HG02938 (cell line): Measurements from ENCODE around the gene ZNF491.
"Not testable (repeated sequence)": the region's sequence is repeated elsewhere in the genome, so short reads cannot be mapped to it uniquely, and the experiment has no call there.

ENCODE experiments used
- ATAC-seq: cut with Tn5 transposase; IDR thresholded peaks from one replicate; pipeline ENCODE4 v1.9.1; 2021; ENCODE audit warnings: mild to moderate bottlenecking, moderate library complexity; ENCODE audit not compliant: unreplicated experiment

Gene ZNF491

DNA sequence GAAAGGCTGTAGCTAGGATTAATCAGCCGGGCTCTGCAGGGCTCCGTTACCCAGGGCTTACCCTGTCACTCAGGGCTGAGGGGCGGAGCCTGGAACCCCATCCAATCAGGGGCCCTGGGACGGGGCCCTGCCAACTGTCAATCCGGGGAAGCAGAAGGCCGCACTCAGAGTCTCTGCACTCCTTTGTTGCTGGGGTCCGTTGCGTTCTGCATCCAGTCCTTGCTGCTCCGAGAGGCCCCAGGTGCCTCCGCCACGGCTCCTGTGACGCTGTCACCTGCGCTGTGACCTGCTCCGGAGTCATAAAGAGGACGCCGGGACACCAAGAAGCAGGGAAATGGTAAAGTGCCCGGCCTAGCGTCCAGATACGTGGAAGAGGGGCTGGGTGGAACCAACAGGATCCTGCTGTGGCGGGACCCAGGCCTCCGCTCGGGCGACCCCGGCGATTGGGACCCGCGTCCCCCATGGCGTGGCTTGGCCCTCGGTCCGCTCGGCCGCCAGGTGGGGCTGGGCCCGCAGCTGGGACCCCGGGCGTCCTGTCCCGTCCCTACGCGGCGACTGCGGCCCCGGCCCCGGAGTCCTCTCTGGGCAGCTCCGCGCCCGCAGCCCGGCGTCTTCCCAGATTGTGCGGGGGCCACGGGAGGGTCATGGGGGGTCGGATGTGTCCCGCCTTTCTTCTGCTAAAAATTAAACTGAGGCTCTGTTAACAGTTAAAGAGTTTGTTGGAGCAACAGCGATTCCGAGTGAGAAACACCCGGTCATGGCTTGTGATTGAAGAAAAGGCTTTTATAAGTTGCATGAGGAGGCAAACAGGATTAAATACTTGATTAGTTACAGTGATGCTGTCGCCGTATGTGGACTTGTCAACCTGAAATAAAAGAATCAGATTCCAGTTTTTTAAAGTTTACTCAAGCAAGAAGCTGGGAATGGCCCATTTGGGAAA lies at the start of gene ZNF491:
Gene ZNF491, plus strand, starts transcription at position 133 of the 940 bp plus-strand sequence. CDS start 7,431 bp downstream, outside the sequence.
- peak; percentile 90 for ATAC-seq

DNA sequence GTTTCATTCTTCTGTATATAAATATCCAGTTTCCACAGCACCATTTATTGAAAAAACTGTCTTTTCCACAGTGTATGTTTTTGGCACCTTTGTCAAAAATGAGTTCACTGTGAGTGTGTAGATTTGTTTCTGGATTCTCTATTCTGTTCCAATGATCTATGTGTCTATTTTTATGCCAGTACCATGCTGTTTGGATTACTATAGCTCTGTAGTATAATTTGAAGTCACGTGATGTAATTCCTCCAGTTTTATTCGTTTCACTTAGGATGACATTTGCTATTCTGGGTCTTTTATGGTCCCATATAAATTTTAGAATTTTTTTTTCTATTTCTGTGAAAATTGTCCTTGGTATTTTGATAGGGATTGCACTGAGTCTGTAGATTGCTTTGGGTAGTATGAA lies 48.6 kb upstream of the ZNF491 start:
- ATAC-seq = no peak

DNA sequence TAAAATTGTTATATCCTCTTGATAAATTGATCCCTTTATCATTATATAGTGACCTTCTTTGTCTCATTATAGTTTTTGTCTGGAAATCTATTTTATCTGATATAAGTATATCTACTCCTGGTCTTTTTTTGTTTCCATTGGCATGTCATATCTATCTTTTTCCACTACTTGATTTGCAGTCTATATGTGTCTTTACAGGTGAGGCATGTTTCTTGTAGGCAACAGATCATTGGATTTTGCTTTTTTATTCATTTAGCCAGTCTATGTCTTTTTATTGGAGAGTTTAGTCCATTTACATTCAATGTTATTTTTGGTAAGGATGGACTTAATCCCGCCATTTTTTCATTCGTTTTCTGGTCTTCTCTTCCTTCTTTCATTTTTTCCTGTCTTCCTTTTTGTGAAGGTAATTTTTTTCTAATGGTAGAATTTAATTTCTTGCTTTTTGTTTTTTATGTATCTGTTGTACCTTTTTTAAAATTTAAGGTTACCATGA lies 46.0 kb upstream of the ZNF491 start:
- no peak for ATAC-seq

DNA sequence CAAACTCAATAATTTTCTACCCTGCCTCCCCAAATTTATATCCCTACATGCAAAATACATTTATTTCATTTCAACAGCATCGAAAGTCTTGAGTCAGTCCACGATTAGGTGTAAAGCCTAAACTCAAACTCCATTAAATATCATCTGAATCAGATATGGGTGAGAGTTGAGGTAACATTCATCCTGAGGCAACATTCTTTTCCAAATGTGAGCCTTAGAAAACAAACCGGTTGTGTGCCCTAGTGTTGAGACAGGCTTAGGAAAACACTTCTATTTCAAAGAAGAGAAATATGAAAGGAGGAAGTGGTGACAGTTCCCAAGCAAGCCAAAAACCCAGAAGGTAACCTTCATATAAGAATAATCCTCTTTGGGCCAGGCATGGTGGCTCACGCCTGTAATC lies 43.7 kb upstream of the ZNF491 start:
- no peak for ATAC-seq

DNA sequence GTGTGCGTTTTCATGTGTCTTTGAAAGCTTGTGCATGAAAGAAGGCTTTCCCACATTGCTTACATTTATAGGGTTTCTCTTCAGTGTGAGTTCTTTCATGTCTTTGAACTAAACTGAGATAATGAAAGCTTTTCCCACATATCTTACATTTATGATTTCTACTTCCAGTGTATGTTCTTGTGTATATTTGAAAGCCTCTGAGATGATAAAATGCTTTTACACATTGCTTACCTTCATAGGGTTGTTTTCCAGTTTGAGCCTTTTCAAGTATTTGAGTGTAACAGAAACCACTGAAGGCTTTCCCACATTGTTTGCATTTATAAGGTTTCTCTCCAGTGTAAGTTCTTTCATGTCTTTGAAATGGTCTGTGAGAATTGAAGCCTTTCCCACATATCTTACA lies 41.4 kb upstream of the ZNF491 start:
- no peak for ATAC-seq

DNA sequence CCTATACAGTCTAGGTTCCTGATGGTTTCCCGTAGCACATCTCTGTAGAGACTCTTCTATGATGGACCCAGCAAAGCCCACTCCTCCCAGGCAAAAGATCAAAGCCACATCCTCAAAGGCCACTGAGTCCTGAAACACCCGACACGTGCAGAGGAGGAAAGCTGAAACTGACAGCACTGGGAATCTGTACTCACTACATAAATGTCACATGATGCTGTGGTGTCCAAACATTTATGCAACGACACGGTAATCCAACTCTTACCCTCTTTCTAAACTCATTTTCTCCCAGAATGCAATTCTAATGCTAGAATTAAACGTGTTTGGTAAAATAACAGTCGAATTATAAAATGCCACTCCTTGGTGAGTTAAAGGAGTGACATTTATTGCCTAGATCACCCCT lies 38.5 kb upstream of the ZNF491 start:
- ATAC-seq = no peak

DNA sequence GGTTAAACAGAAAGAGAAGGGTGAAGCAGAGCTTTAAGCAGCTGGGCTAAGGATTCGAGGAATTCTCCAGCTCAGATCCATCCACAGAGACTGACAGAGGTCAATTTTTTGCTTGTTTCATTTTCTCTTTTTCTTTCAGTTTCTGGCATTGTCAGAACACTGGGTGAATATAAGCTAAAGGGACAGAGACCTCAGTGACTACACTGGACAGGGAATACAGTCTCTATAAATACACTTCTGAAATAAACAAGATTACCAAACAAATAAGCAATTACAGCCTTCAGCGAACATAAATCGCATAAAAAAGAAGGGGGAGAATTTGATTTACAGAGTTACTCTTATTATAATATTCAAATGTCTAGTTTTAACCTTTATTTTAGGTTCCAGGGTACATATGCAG lies 35.2 kb upstream of the ZNF491 start:
- no peak for ATAC-seq

DNA sequence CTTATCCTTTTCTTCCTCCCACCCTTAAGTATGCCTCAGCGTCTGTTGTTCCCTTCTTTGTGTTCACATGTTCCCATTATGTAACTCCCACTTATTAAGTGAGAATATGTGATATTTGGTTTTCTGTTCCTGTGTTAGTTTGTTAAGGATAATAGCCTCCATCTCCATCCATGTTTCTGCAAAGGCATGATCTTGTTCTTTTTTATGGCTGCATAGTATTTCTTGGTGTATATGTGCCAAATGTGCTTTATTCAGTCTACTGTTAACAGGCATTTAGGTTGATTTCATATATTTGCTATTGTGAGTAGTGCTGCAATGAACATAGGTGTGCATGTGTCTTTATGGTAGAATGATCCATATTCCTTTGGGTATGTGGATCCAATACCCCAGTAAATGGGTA lies 34.7 kb upstream of the ZNF491 start:
- no peak for ATAC-seq

DNA sequence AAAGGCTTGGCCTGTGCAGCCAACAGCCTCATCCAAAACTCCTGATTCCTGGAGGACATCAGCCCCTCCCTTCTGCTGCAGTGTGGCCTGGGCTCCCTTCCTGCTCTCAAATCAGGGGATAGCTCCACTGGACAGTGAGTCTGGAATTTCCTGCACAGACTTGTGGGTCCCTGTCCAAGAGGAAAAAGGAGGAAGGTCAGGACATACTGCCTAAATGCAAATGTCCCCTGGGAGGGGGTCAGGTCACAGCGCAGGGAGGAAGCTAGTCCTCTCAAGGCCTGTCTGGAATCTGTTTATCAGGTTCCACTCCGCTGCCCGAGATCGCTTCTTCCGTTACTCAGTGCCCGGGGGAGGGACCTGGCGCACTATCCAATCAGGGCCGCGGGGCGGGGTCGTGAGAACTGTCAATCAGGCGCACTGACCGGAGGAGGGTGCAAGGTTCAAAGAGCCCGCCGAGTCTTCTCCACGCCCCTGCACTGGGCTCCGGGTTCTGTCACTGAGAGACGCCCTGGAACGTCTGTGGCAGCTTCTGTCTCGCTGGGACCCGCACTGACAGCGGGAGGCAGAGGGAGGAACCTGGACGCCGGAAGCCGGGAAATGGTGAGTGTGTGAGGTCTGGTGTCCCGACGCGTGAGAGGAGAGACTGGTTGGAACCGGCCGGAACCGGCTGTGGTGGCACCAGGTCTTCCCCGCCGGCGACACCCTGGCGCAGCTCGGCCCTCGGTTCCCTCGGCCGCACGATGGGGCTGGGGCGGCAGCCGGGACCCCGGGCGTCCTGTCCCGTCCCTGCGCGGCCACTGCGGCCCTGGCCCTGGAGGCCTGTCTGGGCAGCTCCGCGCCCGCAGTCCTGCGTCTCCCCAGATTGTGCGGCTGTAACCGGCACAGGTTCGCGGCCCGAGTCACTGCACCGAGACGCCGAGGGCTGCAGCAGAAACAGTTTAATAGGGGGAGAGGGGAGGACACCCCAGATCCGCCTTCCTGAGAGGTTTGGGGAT lies 31.4 kb upstream of the ZNF491 start, which contains the start of gene ZNF441:
Gene ZNF441, plus strand, starts transcription at position 404 of the 995 bp plus-strand sequence. Its CDS starts 194 bp downstream, at position 598.
- ATAC-seq = peak; percentile 86

DNA sequence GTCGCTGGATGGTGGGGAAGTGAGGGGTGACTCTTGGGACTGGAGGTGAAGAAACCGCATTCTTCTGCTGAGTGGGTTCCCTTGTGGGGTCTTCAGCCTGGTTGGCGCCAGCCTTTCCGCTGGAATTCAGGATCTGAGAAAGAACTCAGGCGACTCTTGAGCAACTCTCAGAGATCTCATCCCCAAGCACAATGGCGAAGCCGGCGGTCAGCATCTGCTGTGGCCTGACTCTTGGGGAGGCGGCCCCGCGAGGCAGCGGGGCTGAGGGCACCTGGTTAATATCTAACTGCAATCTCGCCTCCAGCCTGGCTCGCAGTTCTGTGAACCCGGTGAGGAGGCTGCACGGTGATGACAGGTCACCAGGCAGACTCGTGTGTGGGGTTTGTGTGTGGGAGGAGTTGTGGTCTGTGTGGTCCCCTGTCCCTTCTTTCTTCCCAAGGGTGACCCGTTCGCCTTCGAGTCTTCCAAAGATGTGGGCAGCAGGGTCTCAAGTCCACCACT lies 30.6 kb upstream of the ZNF491 start:
- no peak for ATAC-seq

DNA sequence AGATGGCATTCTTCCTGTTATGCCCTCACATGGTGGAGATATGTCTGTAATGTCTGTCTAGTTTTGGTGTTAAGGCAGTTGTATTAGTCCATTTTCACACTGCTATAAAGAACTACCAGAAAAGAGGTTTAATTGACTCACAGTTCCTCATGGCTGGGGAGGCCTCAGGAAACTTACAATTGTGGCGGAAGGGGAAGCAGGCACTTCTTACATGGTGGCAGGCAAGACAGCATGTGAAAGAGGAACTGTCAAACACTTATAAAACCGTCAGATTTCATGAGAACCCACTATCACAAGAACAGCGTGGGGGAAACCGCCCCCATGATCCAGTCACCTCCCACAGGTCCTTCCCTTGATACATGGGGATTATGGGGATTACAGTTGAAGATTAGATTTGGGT lies 28.3 kb upstream of the ZNF491 start:
- no peak for ATAC-seq

DNA sequence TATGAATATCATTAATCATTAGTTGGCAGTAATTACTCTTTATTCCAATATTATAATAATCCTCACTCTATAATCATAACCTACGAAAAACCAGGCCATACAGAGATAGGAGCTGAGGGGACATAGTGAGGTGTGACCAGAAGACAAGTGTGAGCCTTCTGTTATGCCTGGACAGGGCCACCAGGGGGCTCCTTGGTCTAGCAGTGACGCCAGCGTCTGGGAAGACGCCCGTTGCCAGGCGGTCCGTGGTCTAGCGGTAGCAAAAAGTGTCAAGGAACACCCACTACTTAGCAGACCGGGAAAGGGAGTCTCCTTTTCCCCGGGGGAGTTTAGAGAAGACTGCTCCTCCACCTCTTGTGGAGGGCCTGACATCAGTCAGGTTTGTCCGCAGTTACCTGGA lies 26.8 kb upstream of the ZNF491 start:
- not testable (repeated sequence) for ATAC-seq

DNA sequence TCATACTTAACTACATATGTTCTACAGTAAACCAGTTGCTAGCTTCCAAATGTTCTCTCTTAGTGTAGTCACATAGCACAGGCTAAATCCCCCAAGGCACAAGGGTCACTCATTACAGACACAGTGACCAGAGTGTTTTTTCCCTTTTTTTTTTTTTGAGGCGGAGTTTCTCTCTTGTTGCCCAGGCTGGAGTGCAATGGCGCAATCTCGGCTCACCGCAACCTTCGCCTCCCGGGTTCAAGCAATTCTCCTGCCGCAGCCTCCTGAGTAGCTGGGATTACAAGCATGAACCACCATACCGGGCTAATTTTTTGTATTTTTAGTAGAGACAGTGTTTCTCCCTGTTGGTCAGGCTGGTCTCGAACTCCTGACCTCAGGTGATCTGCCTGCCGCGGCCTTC lies 21.7 kb upstream of the ZNF491 start:
- not testable (repeated sequence) for ATAC-seq

DNA sequence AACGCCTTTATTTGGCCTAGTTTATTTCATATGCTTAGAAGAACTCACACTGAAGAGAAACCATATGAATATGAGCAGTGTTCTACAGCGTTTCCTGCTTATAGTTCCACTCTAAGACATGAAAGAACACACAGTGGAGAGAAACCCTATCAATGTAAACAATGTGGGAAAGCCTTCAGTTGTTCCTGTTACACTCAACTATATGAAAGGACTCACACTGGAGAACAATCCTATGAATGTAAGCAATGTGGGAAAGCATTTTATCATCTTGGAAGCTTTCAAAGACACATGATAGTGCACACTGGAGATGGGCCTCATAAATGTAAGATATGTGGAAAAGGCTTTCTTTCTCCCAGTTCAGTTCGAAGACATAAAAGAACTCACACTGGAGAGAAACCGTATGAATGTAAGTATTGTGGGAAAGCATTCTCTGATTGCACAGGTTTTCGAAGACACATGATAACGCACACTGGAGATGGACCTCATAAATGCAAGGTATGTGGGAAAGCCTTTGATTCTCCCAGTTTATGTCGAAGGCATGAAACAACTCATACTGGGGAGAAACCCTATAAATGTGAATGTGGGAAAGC lies 17.8 kb upstream of the ZNF491 start:
- no peak for ATAC-seq

DNA sequence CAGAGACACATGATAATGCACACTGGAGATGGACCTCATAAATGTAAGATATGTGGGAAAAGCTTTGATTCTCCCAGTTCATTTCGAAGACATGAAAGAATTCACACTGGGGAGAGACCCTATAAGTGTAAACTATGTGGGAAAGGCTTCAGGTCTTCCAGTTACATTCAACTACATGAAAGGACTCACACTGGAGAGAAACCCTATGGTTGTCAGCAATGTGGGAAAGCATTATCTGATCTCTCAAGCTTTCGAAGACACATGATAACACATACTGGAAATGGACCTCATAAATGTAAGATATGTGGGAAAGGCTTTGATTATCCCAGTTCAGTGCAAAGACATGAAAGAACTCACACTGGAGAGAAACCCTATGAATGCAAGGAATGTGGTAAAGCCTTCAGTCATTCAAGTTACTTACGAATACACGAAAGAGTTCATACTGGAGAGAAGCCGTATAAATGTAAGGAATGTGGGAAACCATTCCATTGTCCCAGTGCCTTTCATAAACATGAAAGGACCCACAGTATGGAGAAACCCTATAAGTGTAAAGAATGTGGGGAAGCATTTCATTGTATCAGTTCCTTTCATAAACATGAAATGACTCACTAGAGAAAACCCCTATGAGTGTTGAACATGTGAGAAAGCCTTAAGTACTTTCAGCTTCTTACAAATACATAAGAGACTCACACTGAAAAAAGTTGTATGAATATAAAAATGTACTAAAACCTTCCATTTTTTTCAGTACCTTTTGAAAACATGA lies 16.8 kb upstream of the ZNF491 start:
- ATAC-seq = no peak

DNA sequence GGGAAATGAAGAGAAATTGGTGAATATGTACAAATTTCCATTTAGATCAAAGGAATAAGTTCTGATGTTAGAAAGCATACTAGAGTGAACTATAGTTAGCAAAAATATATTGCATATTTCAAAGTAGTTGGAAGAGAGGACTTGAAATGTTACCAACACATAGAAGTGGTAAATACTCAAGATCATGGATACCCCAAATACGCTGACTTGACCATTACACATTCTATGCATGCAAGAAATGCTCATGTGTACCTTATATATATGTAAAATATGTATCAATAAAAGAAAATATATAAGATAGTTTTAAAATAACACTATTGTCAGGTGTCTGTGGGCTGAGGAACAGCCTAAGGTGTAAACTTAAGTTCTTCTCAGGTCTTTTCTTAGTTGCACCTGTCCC lies 14.6 kb upstream of the ZNF491 start:
- no peak for ATAC-seq

DNA sequence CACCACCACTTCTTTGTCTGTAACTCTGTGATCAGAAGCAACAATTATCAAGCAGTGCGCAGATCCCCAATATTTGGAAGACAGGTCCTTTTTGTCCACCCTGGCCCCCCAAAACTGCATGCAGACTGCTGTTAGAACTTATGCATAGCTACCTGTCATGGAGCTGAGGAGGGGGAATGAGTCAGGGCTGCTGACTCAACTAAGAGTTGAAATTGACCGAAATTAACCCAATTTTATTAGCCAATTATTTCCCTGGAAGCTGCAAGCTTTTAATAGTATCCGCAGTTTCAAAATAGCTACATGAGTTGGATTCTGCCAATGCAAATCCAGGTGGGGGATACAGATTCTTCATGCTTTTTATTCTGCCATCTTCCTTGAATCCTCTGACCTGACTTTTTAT lies 14.0 kb upstream of the ZNF491 start:
- ATAC-seq = no peak

DNA sequence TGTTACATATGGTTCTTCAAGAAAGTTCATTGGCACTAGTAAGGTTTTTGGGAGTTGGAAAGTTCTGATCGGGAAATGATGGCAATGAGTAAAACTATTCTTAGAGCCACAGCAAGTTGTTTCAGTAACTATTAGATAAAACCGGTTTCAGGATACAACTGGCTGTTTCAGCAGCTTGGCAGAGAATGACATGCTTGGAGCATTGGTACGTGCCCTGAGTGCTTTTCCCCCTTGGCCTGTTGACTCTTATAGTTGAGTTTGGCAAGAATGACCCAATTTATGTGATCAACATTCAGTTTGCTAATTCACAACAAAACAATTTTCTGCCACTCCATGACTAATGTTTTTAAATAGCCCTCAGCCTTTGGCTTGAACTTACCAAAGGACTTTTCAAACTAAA lies 10.8 kb upstream of the ZNF491 start:
- ATAC-seq = no peak

DNA sequence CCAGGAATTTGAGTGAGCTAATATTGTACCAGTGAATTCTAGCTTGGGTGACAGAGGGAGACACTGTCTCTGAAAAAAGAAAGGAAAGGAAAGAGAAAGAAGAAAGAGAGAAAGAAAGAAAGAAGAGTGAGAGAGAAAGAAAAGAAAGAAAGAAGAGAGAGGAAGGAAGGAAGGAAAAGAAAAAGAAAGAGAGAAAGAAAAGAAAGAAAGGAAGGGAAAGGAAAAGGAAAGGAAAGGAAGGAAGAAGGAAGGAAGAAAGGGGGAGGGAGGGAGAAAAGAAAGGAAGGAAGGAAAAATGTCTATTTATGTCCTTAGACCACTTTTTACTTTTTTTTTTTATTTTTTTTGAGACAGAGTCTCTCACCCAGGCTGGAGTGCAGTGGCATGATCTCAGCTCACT lies 5.4 kb upstream of the ZNF491 start:
- no peak for ATAC-seq

DNA sequence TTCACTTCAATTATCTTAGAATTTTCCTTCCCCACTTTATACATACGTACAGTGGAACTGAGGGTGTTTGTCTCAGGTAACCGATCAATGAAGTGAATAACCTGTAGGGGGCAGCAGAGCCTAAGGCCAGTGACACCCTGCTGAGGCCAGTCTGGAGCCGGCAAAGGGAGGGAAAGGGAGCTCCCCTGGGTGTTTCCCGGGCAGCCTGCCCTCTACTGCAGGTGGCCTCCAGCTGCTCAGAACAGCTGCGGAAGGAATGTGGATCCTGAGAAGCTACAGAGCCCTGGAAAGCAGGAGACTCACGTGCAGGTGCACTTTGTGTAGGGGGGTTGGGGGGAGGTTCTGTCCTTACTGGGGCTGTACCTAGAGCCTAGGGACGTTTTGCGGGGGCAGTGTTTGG lies 832 bp upstream of the ZNF491 start:
- ATAC-seq = no peak
